DMS 273 treated with DMSO at 0.1 percent for 48 hours (cell line): ENCODE results near the gene TKT.

ENCODE experiments used
- DNase-seq: peaks from one replicate; lab custom pipeline; 2025; lab: John Stamatoyannopoulos, UW

TKT gene

GRCh38 chr3:53224026-53224425, 31.8 kb downstream of the TKT start:
- DNase-seq: no peak

GRCh38 chr3:53223541-53223966, 32.3 kb downstream of the TKT start:
- DNase-seq: no peak

GRCh38 chr3:53223025-53223424, 32.8 kb downstream of the TKT start:
- no peak for DNase-seq

GRCh38 chr3:53222183-53222901, 33.5 kb downstream of the TKT start:
- no peak for DNase-seq

GRCh38 chr3:53221827-53222182, 34.0 kb downstream of the TKT start:
- no peak for DNase-seq

- DNase-seq: no peak
Measured at GRCh38 chr3:53221345-53221744, 34.5 kb downstream of the TKT start.

GRCh38 chr3:53219895-53220483, 35.8 kb downstream of the TKT start:
- peak; percentile 14 for DNase-seq

GRCh38 chr3:53218131-53218530, 37.7 kb downstream of the TKT start:
- no peak for DNase-seq

- DNase-seq: no peak
Measured at GRCh38 chr3:53217175-53217574, 38.6 kb downstream of the TKT start.

- DNase-seq: no peak
Measured at GRCh38 chr3:53216723-53217122, 39.1 kb downstream of the TKT start.

- no peak for DNase-seq
Measured at GRCh38 chr3:53215816-53216215, 40.0 kb downstream of the TKT start.

- DNase-seq: no peak
Measured at GRCh38 chr3:53213276-53213675, 42.5 kb downstream of the TKT start.

- no peak for DNase-seq
Measured at GRCh38 chr3:53211706-53212702, 43.8 kb downstream of the TKT start.

- no peak for DNase-seq
Measured at GRCh38 chr3:53202331-53203015, 53.3 kb downstream of the TKT start.

GRCh38 chr3:53200501-53201498, 55.0 kb downstream of the TKT start:
- DNase-seq: no peak

GRCh38 chr3:53199834-53200233, 56.0 kb downstream of the TKT start:
- DNase-seq: no peak

- no peak for DNase-seq
Measured at GRCh38 chr3:53198996-53199395, 56.8 kb downstream of the TKT start.

GRCh38 chr3:53198256-53198977, 57.4 kb downstream of the TKT start:
- DNase-seq: no peak

GRCh38 chr3:53196575-53197407, 59.0 kb downstream of the TKT start:
- no peak for DNase-seq
